GM12874 (cell line): ENCODE measurements around the gene KRTAP19-1.

Source experiments
- TF ChIP-seq, protein P1 (sequence below): IDR thresholded peaks from 2 replicates; pipeline ENCODE4 v1.5.1; 2011; ENCODE audit warnings: low read depth, mild to moderate bottlenecking, control low read depth, low read length, moderate library complexity; ENCODE audit not compliant: insufficient read depth

The KRTAP19-1 gene

GRCh38 chr21:30487336-30487735 lies 7.2 kb upstream of the KRTAP19-1 start, which contains the start of gene KRTAP19-2:
KRTAP19-2 (minus strand) TSS chr21:30487436; CDS start chr21:30487348, 88 bp downstream.
- TF ChIP-seq, protein P1, sequence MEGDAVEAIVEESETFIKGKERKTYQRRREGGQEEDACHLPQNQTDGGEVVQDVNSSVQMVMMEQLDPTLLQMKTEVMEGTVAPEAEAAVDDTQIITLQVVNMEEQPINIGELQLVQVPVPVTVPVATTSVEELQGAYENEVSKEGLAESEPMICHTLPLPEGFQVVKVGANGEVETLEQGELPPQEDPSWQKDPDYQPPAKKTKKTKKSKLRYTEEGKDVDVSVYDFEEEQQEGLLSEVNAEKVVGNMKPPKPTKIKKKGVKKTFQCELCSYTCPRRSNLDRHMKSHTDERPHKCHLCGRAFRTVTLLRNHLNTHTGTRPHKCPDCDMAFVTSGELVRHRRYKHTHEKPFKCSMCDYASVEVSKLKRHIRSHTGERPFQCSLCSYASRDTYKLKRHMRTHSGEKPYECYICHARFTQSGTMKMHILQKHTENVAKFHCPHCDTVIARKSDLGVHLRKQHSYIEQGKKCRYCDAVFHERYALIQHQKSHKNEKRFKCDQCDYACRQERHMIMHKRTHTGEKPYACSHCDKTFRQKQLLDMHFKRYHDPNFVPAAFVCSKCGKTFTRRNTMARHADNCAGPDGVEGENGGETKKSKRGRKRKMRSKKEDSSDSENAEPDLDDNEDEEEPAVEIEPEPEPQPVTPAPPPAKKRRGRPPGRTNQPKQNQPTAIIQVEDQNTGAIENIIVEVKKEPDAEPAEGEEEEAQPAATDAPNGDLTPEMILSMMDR = no peak

DNA sequence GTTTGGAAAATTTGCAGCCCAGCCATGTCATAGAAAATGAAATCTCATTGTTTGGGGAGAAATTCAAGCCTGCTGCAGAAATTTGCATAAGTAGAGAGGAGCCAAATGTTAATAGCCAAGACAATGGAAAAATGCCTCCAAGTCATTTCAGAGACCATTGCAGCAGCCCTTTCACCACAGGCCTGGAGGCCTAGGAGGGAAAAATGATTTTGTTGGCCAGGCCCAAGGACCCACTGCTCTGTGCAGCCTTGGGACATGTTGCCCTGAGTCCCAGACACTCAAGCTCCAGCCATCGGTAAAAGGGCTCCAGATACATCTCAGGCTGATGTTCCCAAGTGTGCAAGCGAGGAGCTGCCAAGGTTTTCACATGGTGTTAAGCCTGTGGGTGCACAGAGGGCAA lies 6.0 kb upstream of the KRTAP19-1 start:
- TF ChIP-seq, protein P1 = no peak

GRCh38 chr21:30482130-30482529 lies 2.0 kb upstream of the KRTAP19-1 start:
- TF ChIP-seq, protein P1 = no peak

GRCh38 chr21:30479259-30479658 lies 908 bp downstream of the KRTAP19-1 start:
- TF ChIP-seq, protein P1 = no peak

DNA sequence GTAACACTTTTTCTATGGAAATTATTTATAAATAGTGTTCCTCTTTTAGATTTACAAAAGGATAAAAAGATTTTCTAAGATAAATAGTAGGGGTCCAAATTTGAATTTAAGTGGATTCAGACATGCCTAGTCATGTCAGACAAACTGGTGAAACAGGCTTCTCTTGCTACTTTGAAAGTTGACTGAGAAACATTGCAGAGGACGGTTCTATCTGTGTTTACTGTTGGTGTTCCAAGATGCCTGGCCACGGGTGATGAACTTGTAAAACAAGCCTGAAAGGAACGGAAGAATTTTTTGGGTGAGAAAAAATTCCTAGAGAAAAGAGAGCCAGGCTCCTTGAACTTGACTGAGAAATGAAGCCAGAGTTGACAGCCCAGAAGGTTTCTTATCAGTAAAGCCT lies 2.2 kb downstream of the KRTAP19-1 start:
- TF ChIP-seq, protein P1 = no peak

- TF ChIP-seq, protein P1 = no peak
Observed at GRCh38 chr21:30468900-30469714, 11.1 kb downstream of the KRTAP19-1 start.

GRCh38 chr21:30463713-30464112 lies 16.5 kb downstream of the KRTAP19-1 start:
- TF ChIP-seq, protein P1 = no peak
